ENCODE data around the gene BAHCC1.

The BAHCC1 gene

DNA sequence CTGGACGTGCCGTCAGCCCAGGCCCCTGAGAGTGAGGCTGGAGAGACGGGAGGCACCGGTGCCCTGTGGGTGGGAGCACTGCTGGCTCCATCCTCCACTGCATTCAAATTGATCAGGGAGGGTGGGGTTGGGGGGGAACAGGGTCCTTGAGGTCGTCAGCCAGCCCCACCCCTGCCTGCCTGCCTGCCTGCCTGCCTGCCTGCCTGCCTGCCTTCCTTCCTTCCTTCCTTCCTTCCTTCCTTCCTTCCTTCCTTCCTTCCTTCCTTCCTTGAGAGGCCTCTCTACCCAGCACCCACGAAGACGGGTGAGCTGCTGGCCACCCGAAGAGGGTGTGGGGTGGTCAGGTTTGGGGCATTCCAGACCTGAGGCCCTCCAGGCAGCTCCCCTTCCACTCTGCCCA is 16.0 kb downstream of the BAHCC1 start:
- H3K27ac ChIP-seq, result peak overlapping the region; percentile 97
- no peaks in the 10 kb centered on the region for H3K27me3 ChIP-seq
- H3K4me2 ChIP-seq, result peak overlapping the region; percentile 98
- H3K4me3 ChIP-seq, result peak overlapping the region; percentile 54; the same call in 1 of the 2 replicates
- H3K9ac ChIP-seq, result peak overlapping the region; percentile 100
- no peak for TF ChIP-seq Cebpa-rat (IDR thresholded peaks at IDR 0.05)
- H4K20me1 ChIP-seq, result peaks cover 100% of the 10 kb centered on the region
- peaks cover 100% of the 10 kb centered on the region for H3K4me1 ChIP-seq
- peaks cover 68% of the 10 kb centered on the region for H3K36me3 ChIP-seq
- H3K9me3 ChIP-seq, result no peaks in the 10 kb centered on the region

DNA sequence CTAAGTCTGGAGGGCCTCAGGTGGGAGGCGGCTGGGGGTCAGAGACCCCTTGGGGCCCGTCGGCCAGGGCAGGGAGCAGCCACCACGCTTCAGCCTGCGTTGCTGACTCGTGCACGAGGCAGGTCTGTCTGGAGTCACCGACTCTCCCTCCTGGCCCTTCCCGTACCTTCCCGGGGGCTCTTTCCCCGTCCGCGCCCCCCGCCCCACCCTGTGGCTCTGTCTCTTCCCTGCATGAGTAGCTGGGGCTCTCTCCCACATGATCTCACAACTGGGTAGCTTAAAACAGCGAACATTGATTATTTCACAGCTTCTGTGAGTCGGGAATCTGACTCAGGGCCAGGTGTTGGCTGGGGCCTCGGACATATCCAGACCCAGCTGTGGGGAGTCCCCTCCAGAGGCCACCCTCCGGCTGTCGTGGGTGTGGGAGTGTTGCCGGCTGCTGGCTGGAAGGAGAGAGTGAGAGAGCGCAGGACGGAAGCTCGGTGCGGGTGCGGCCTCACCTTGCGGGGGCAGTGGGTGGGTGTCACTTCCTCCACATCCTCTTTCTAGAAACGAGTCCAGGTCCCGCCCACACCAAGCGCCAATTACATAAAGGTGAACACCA is 17.3 kb downstream of the BAHCC1 start:
- Histone ChIP-seq H3K27me3 (no peaks in the 10 kb centered on the region), H3K27ac (peak overlapping the region; percentile 75), H3K4me1 (peaks cover 100% of the 10 kb centered on the region), H3K9ac (peak overlapping the region; percentile 63; the same call in 1 of the 2 replicates), H3K9me3 (no peaks in the 10 kb centered on the region), H4K20me1 (peaks cover 100% of the 10 kb centered on the region), H3K36me3 (peaks cover 70% of the 10 kb centered on the region), H3K4me3 (0 out of 2 replicates have a peak overlapping the region, but pooled peaks have one; percentile 1), H3K4me2 (peak overlapping the region; percentile 98)
- TF ChIP-seq Cebpa-rat (IDR thresholded peaks at IDR 0.05), result no peak

DNA sequence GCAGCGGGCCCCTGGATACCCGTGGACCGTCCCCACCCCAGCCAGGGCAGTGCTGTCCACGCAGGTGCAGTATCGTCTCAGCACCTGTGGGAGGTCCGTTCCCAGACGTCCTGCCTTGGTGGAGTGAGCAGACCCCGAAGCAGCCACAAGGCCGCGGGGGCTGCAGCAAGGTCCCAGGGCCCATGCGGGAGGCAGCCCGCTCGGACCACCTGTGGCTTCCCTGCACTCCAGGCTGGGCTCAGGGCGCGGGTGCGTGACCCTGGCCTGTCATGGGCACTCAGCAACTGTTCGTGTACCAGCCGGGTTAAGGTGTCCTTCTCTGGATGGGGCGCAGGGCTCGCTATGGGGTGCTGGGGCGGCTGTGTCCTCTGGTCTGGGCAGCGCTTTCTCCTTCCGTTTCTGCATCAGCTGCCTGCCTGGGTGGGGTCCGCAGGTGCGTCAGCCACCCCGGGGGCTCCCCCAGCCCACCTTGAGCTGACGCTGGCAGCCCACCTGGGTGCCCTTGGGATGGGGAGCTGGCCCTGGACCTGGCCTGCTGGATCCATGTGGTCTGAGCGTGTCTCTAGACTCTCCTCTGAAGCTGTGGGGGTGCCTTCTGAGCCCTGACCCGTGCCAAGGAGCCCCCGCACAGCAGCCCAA is 18.4 kb downstream of the BAHCC1 start:
- no peaks in the 10 kb centered on the region for H3K27me3 ChIP-seq

DNA sequence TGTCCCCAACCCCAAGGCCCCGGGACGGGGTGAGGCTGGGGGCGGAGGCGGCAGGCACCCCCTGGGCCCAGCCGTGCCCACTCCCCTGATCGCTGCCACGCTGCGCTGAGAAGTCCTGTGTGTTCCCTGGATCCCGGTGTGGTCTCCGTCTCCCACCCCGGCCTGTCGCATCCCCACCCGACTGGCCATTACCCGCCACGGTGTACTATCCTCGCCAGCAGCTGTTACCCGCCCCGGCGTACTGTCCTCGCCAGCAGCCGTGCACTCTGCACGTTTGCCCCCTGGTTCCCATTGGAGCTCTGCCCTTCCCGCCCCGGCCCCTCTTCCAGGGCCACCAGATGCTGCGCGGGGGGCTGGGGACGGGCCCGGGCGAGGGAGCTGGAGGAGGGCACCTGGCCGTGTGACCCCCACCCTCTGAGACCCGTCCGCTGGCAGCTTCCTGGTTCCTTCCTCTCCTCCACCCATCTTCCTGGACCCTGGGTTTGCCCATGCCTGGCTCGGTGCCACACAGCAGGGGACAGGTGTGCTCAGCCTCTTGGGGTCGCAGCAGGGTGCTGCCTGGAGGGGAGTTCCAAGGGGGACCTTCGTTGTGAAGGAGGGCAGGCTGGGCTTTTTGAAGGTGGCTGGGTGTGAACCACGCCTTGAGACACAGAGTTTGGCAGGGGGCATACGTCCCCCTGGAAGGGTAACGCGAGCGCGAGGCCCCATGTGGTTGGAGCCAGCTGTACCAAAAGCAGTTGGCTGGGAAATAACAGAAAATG is 19.7 kb downstream of the BAHCC1 start:
- H3K27ac ChIP-seq, result peak overlapping the region; percentile 75

More for the DNA sequence above, 18.4 kb downstream of the BAHCC1 start:
- Histone ChIP-seq H3K27ac (peak overlapping the region; percentile 75), H4K20me1 (peaks cover 100% of the 10 kb centered on the region), H3K36me3 (peaks cover 72% of the 10 kb centered on the region), H3K9me3 (no peaks in the 10 kb centered on the region), H3K4me3 (no peak overlapping the region), H3K9ac (0 out of 2 replicates have a peak overlapping the region, but pooled peaks have one; percentile 63), H3K4me2 (peak overlapping the region; percentile 98), H3K4me1 (peaks cover 100% of the 10 kb centered on the region)
- no peak for TF ChIP-seq Cebpa-rat (IDR thresholded peaks at IDR 0.05)

DNA sequence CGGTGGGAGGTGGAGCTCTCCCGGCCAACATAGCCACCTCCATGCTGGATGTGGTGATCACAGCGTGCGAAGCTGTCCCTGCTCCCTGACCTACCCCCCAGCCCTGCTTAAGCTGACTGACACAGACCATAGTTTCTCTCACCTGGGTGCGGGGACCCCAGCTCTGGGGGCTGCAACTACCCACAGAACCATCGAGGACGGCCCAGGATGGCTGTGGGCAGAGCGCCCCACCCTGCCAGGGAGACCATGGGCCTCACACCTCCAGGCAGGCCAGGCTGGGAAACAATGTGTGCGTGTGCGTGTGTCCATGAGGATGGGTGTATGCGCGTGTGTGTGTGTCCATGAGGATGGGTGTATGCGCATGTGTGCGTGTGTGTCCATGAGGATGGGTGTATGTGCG is 20.4 kb downstream of the BAHCC1 start:
- H3K4me3 ChIP-seq, result no peak overlapping the region
- peak overlapping the region; percentile 75 for H3K27ac ChIP-seq
- H3K4me2 ChIP-seq, result peak overlapping the region; percentile 98
- H3K9ac ChIP-seq, result 0 out of 2 replicates have a peak overlapping the region, but pooled peaks have one; percentile 24
- no peaks in the 10 kb centered on the region for H3K27me3 ChIP-seq
- peaks cover 100% of the 10 kb centered on the region for H3K4me1 ChIP-seq
- no peak for TF ChIP-seq Cebpa-rat (IDR thresholded peaks at IDR 0.05)
- H4K20me1 ChIP-seq, result peaks cover 100% of the 10 kb centered on the region
- H3K36me3 ChIP-seq, result peaks cover 79% of the 10 kb centered on the region
- H3K9me3 ChIP-seq, result no peaks in the 10 kb centered on the region

More for the DNA sequence above, 19.7 kb downstream of the BAHCC1 start:
- Histone ChIP-seq H3K27me3 (no peaks in the 10 kb centered on the region), H3K4me1 (peaks cover 100% of the 10 kb centered on the region), H3K9ac (0 out of 2 replicates have a peak overlapping the region, but pooled peaks have one; percentile 24), H3K9me3 (no peaks in the 10 kb centered on the region), H3K4me3 (peak overlapping the region; percentile 28; the same call in 1 of the 2 replicates), H4K20me1 (peaks cover 100% of the 10 kb centered on the region), H3K36me3 (peaks cover 77% of the 10 kb centered on the region), H3K4me2 (peak overlapping the region; percentile 98)
- TF ChIP-seq Cebpa-rat (IDR thresholded peaks at IDR 0.05), result no peak

DNA sequence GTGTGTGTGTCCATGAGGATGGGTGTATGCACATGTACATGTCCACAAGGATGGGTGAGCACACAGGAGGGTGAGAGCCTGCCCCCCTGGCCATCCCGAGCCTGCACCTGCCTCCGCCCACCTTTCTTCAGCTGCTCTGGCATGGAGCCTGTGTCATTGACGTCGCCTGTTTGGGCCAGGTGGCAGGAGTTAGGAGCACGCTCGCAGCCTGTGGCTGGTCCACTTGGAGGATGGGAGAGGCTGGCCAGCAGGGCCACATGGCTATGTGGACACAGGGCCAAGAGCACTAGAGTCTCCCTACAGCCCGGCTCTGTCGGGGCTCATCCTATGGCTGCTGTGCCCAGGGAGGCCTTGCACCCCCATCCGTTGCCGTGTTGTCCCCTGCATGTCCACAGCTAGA is 21.4 kb downstream of the BAHCC1 start:
- no peaks in the 10 kb centered on the region for H3K27me3 ChIP-seq
- peaks cover 100% of the 10 kb centered on the region for H4K20me1 ChIP-seq
- peak overlapping the region; percentile 46 for H3K27ac ChIP-seq
- H3K4me3 ChIP-seq, result peak overlapping the region; percentile 11; the same call in 1 of the 2 replicates
- H3K9me3 ChIP-seq, result no peaks in the 10 kb centered on the region
- peak overlapping the region; percentile 49; the same call in 1 of the 2 replicates for H3K9ac ChIP-seq
- H3K4me1 ChIP-seq, result peaks cover 100% of the 10 kb centered on the region
- H3K36me3 ChIP-seq, result peaks cover 89% of the 10 kb centered on the region
- peak overlapping the region; percentile 98 for H3K4me2 ChIP-seq
- no peak for TF ChIP-seq Cebpa-rat (IDR thresholded peaks at IDR 0.05)

DNA sequence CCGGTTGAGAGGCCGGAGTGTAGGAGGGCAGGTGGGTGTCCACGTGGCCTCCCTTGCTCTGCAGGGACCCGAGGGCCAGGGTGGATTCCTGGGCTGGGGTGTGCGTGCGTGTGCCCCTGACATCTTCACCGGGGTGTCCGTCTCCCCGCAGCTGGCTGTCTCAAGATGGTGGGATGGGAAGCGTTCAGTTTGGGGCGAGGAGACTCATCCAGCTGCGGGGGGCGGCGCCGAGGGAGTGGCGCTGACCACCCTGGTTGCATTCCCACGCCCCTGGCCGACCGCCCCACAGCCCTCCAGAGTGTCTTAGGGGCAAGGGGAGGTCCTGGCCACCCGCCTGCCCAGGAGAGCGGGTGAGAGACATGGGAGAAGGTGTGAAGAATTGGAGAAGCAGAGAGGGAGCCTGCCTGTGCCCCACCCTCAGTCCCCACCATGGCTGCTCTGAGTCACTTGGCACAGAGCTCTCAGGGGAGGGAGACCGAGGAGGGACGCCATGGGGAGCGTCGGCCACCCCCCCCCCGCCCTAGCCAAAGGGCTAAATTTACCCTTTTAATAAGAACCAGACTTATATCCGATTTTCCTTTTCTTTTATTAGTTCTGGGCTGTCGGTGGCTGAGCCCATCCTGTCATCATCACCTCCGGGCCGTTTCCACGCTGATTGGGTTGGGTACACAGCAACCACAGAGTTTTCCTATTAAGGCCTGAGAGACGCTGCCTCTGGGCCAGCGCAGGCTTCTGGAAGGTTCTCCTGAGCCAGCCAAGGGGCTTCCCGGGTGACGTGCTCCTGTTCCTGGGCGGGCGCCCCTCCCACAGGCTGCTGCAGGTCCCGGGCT is 22.0 kb downstream of the BAHCC1 start:
- Histone ChIP-seq H3K4me1 (peaks cover 100% of the 10 kb centered on the region), H4K20me1 (peaks cover 100% of the 10 kb centered on the region), H3K4me3 (peak overlapping the region; percentile 11; the same call in 1 of the 2 replicates), H3K4me2 (peak overlapping the region; percentile 98), H3K27ac (peak overlapping the region; percentile 65), H3K27me3 (no peaks in the 10 kb centered on the region), H3K36me3 (peaks cover 90% of the 10 kb centered on the region), H3K9me3 (no peaks in the 10 kb centered on the region), H3K9ac (peak overlapping the region; percentile 49; the same call in 1 of the 2 replicates)
- no peak for TF ChIP-seq Cebpa-rat (IDR thresholded peaks at IDR 0.05)

DNA sequence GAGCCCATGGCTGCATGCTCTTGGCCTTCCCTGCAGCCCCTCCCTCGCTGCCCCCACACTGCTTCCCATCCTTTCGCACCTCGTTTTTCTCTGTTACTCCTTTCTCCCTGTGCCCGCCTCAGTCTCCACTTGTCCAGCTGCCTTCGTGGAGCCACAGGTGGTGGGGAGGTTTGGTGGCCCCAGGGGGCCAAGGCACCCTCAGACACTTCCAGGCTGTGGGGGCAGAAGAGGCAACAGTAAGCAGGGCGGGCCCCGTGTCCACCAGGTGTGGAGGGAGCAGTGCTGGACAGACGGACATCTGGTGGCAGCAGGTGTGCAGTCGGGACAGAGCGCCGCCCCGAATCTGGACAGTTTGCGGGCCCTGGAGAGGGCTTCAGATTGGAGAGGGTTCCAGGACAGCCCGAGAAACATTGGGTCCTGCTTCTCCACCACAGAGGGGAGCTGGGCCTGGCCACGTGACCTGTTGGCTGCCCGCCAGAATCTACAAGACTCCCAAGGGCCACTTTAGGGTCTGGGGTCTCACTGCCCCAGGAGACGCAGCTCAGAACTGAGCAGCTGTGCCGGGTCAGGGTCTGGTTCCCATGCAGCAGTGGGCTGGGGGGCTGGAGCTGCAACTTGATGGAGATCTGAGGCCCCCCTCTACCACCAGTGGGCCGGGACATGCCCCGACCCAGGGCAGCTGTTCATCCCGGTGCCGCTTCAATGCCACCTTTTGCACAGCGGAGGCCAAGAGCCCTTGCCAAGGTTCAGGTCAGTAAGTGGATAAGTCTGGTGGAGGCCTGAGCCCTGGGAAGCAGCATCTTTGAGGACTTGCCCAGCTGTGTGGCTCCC is 22.8 kb downstream of the BAHCC1 start:
- H3K27me3 ChIP-seq, result no peaks in the 10 kb centered on the region
- peak overlapping the region; percentile 25; the same call in 1 of the 2 replicates for H3K9ac ChIP-seq
- H4K20me1 ChIP-seq, result peaks cover 100% of the 10 kb centered on the region
- peak overlapping the region; percentile 98 for H3K4me2 ChIP-seq
- peaks cover 93% of the 10 kb centered on the region for H3K36me3 ChIP-seq
- no peak for TF ChIP-seq Cebpa-rat (IDR thresholded peaks at IDR 0.05)
- no peak overlapping the region; the same call in 1 of the 2 replicates for H3K4me3 ChIP-seq
- H3K4me1 ChIP-seq, result peaks cover 100% of the 10 kb centered on the region
- H3K9me3 ChIP-seq, result no peaks in the 10 kb centered on the region
- H3K27ac ChIP-seq, result peak overlapping the region; percentile 65
